ENCODE data around the gene NDUFAF7.
"Not testable (repeated sequence)": the region's sequence is repeated elsewhere in the genome, so short reads cannot be mapped to it uniquely, and the experiment has no call there.

Gene NDUFAF7

GRCh38 chr2:37219046-37219445 is 12.4 kb upstream of the NDUFAF7 start:
- DNase-seq, result no peak

- DNase-seq, result no peak
Observed at GRCh38 chr2:37223131-37223530, 8.3 kb upstream of the NDUFAF7 start.

GRCh38 chr2:37224063-37224462 is 7.4 kb upstream of the NDUFAF7 start:
- DNase-seq, result no peak

- not testable (repeated sequence) for DNase-seq
Observed at GRCh38 chr2:37225129-37225528, 6.3 kb upstream of the NDUFAF7 start.

- DNase-seq, result no peak
Observed at GRCh38 chr2:37226863-37227262, 4.6 kb upstream of the NDUFAF7 start.

GRCh38 chr2:37228788-37229187 is 2.7 kb upstream of the NDUFAF7 start:
- DNase-seq, result no peak

- no peak for DNase-seq
Observed at GRCh38 chr2:37230581-37230980, 877 bp upstream of the NDUFAF7 start.

- DNase-seq, result no peak
Observed at GRCh38 chr2:37232131-37232933, 874 bp downstream of the NDUFAF7 start.

GRCh38 chr2:37243435-37243834 is 12.0 kb downstream of the NDUFAF7 start:
- peak; percentile 59 for DNase-seq

- DNase-seq, result peak; percentile 12
Observed at GRCh38 chr2:37244017-37244416, 12.6 kb downstream of the NDUFAF7 start.

GRCh38 chr2:37244755-37245154 is 13.3 kb downstream of the NDUFAF7 start:
- no peak for DNase-seq

- no peak for DNase-seq
Observed at GRCh38 chr2:37246205-37246604, 14.7 kb downstream of the NDUFAF7 start.

- DNase-seq, result no peak
Observed at GRCh38 chr2:37250869-37251740, 19.6 kb downstream of the NDUFAF7 start.

- DNase-seq, result no peak
Observed at GRCh38 chr2:37262522-37262921, 31.1 kb downstream of the NDUFAF7 start.

- DNase-seq, result no peak
Observed at GRCh38 chr2:37263839-37264238, 32.4 kb downstream of the NDUFAF7 start.

GRCh38 chr2:37267685-37268084 is 36.2 kb downstream of the NDUFAF7 start:
- DNase-seq, result no peak

- DNase-seq, result no peak
Observed at GRCh38 chr2:37268111-37268510, 36.7 kb downstream of the NDUFAF7 start.

GRCh38 chr2:37271376-37272067 is 40.1 kb downstream of the NDUFAF7 start:
- no peak for DNase-seq

GRCh38 chr2:37274359-37274965 is 43.0 kb downstream of the NDUFAF7 start:
- DNase-seq, result no peak

GRCh38 chr2:37276291-37276690 is 44.8 kb downstream of the NDUFAF7 start:
- no peak for DNase-seq

GRCh38 chr2:37281916-37282315 is 50.5 kb downstream of the NDUFAF7 start:
- no peak for DNase-seq

- DNase-seq, result no peak
Observed at GRCh38 chr2:37282746-37283145, 51.3 kb downstream of the NDUFAF7 start.

- DNase-seq, result no peak
Observed at GRCh38 chr2:37283207-37283606, 51.7 kb downstream of the NDUFAF7 start.

All from CD4-positive, alpha-beta T cell treated with Interleukin-21 for 1 hour (primary cell).